Measurements from ENCODE around the gene RAB27B. TPM values are rescaled to one million over a fixed set of nuclear protein-coding genes. Genes with fewer than 3 reads are reported as not detected.

Gene RAB27B
- total RNA-seq, 2 experiments from 2014 or later: 0.22 to 0.31 TPM

GRCh38 chr18:54905629-54906028, 77.4 kb downstream of the RAB27B start:
- H3K9me3 Mint-ChIP-seq: no peaks in the 10 kb centered on the region
- no peaks in the 10 kb centered on the region for H3K4me1 Mint-ChIP-seq (ENCODE audit: low read depth)
- H3K4me3 Mint-ChIP-seq: no peak overlapping the region
- no peaks in the 10 kb centered on the region for H3K36me3 Mint-ChIP-seq
- H3K27me3 Mint-ChIP-seq: peaks cover 3% of the 10 kb centered on the region
- ChIA-PET POLR2A (no interaction called here), CTCF (no interaction called here)
- no peak overlapping the region for H3K27ac Mint-ChIP-seq
- intact Hi-C loops (cut with micrococcal nuclease): no loop called here
- DNase-seq: no peak

DNA sequence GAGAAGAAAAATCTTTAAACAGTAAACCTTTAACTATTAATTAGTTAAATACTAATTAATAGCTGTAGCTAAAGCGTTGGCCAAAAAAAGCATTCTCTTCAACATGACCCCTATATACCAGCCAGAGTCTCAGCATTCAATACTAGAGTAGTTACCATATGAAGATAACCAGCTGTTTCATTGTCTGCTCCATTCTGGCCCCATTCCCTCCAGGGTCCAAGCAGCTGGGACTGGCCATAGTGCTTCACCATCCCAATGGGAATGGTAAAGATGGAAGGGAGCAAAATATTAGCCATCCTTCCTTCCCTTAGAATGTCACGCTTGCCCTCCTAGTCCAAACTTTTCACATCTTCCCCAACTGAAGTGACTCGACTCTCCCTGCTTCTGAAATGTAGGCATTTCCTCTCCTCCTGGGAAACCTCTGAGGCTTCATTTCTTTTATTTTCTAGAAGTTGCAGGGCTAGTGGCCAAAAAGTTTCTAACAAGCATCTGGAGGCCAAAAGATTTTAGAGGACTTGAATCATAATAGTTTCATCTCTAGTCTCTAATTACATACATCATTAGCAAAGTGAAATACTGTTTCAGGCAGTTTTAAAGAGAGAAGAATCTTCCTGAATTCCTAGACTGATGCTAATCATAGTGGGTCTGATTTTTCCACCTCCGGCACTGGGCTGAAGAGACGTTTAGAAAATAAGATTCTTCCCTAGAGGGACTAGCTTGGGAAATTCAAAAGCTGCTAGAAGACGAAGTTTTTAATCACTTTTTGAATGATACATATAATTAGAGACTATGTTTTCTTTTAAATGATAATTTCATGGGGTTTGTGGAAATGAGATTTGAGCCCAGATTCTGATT, 78.3 kb downstream of the RAB27B start:
- POLR2A ChIA-PET: no interaction called here
- no peaks in the 10 kb centered on the region for H3K9me3 Mint-ChIP-seq
- DNase-seq: no peak
- H3K4me1 Mint-ChIP-seq (ENCODE audit: low read depth): no peaks in the 10 kb centered on the region
- CTCF ChIA-PET: no interaction called here
- intact Hi-C loops (cut with micrococcal nuclease): no loop called here
- peaks cover 3% of the 10 kb centered on the region for H3K27me3 Mint-ChIP-seq
- no peak overlapping the region for H3K27ac Mint-ChIP-seq
- no peaks in the 10 kb centered on the region for H3K36me3 Mint-ChIP-seq
- no peak overlapping the region for H3K4me3 Mint-ChIP-seq

DNA sequence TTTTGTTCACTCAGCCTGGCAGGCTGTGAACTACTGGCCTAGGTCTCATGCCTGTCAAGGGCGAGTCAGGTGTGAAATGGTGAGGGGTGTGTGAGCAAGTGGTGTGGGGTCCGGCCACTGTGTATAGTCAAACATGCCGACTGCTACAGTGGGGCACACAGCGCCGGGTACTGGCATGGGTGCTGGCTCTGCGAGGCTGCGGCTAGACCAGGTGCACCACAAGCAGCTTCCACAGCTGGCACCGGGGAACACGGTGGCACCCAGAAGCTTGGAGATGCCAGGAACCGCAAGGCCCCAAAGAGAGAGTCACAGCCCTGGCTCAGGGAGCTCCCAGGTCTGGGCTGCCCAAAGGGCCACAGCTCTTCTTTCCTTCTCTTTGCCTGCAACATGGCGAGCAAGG, 81.3 kb downstream of the RAB27B start:
- no peaks in the 10 kb centered on the region for H3K4me1 Mint-ChIP-seq (ENCODE audit: low read depth)
- CTCF ChIA-PET: interaction anchor here (1.8 kb wide), 1 partner anchor 42 kb away, joined by 4 read pairs; no protein-coding TSS in a partner anchor
- peaks cover 2% of the 10 kb centered on the region for H3K27me3 Mint-ChIP-seq
- DNase-seq: no peak
- POLR2A ChIA-PET: no interaction called here
- H3K27ac Mint-ChIP-seq: no peak overlapping the region
- no peak overlapping the region for H3K4me3 Mint-ChIP-seq
- no peaks in the 10 kb centered on the region for H3K36me3 Mint-ChIP-seq
- no peaks in the 10 kb centered on the region for H3K9me3 Mint-ChIP-seq
- intact Hi-C loops (cut with micrococcal nuclease): no loop called here

GRCh38 chr18:54910161-54910919, 82.1 kb downstream of the RAB27B start:
- no peak overlapping the region for H3K4me3 Mint-ChIP-seq
- POLR2A ChIA-PET: no interaction called here

DNA sequence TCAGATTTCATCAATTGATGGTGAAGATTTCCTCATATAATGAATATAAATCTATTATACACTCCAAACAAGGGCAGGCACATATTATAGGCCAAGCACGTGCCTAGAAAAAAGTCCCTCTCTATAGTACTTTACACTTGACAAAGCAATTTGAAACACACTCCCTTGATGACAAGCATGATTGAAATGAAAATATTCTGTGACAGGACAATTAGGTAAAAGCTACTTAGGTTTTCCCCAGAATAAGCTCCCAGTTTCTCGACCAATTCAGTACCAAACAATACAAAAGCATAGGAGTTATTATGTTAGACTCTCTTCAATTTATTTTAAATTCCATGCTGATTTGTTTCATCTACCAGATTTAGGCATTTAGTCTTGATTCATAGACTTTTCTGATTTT, 83.3 kb downstream of the RAB27B start:
- H3K9me3 Mint-ChIP-seq: no peaks in the 10 kb centered on the region
- no peaks in the 10 kb centered on the region for H3K27me3 Mint-ChIP-seq
- no peak overlapping the region for H3K27ac Mint-ChIP-seq
- no peak overlapping the region for H3K4me3 Mint-ChIP-seq
- intact Hi-C loops (cut with micrococcal nuclease): no loop called here
- H3K36me3 Mint-ChIP-seq: no peaks in the 10 kb centered on the region
- ChIA-PET POLR2A (no interaction called here), CTCF (interaction anchor here (1.8 kb wide), 1 partner anchor 40 kb away, joined by 4 read pairs; no protein-coding TSS in a partner anchor)
- no peaks in the 10 kb centered on the region for H3K4me1 Mint-ChIP-seq (ENCODE audit: low read depth)
- DNase-seq: no peak

More at GRCh38 chr18:54910161-54910919, 82.1 kb downstream of the RAB27B start:
- no peaks in the 10 kb centered on the region for H3K4me1 Mint-ChIP-seq (ENCODE audit: low read depth)
- CTCF ChIA-PET: interaction anchor here (1.8 kb wide), 1 partner anchor 41 kb away, joined by 4 read pairs; no protein-coding TSS in a partner anchor
- H3K27ac Mint-ChIP-seq: no peak overlapping the region
- H3K27me3 Mint-ChIP-seq: peaks cover 2% of the 10 kb centered on the region
- H3K9me3 Mint-ChIP-seq: no peaks in the 10 kb centered on the region
- no peaks in the 10 kb centered on the region for H3K36me3 Mint-ChIP-seq
- DNase-seq: no peak
- intact Hi-C loops (cut with micrococcal nuclease): no loop called here

GRCh38 chr18:54914816-54915215, 86.5 kb downstream of the RAB27B start:
- no peak for DNase-seq
- intact Hi-C loops (cut with micrococcal nuclease): no loop called here
- Mint-ChIP-seq H3K9me3 (no peaks in the 10 kb centered on the region), H3K27me3 (no peaks in the 10 kb centered on the region), H3K27ac (no peak overlapping the region), H3K36me3 (no peaks in the 10 kb centered on the region), H3K4me1 (ENCODE audit: low read depth) (no peaks in the 10 kb centered on the region), H3K4me3 (no peak overlapping the region)
- ChIA-PET CTCF (no interaction called here), POLR2A (no interaction called here)

- Mint-ChIP-seq H3K27me3 (no peaks in the 10 kb centered on the region), H3K36me3 (no peaks in the 10 kb centered on the region), H3K4me1 (ENCODE audit: low read depth) (no peaks in the 10 kb centered on the region), H3K27ac (no peak overlapping the region), H3K9me3 (no peaks in the 10 kb centered on the region), H3K4me3 (no peak overlapping the region)
- no peak for DNase-seq
- CTCF ChIA-PET: interaction anchor here (0.7 kb wide), 1 partner anchor 8 kb away, joined by 3 read pairs; no protein-coding TSS in a partner anchor
- POLR2A ChIA-PET: no interaction called here
- intact Hi-C loops (cut with micrococcal nuclease): no loop called here
These were observed 88.2 kb downstream of the RAB27B start for GRCh38 chr18:54916507-54916906.

- CTCF ChIA-PET: no interaction called here
- no peaks in the 10 kb centered on the region for H3K27me3 Mint-ChIP-seq
- no peaks in the 10 kb centered on the region for H3K36me3 Mint-ChIP-seq
- no peak overlapping the region for H3K4me3 Mint-ChIP-seq
- intact Hi-C loops (cut with micrococcal nuclease): no loop called here
- H3K9me3 Mint-ChIP-seq: no peaks in the 10 kb centered on the region
- no peaks in the 10 kb centered on the region for H3K4me1 Mint-ChIP-seq (ENCODE audit: low read depth)
- no peak for DNase-seq
- POLR2A ChIA-PET: no interaction called here
- H3K27ac Mint-ChIP-seq: no peak overlapping the region
These were observed 89.8 kb downstream of the RAB27B start for GRCh38 chr18:54918060-54918459.

DNA sequence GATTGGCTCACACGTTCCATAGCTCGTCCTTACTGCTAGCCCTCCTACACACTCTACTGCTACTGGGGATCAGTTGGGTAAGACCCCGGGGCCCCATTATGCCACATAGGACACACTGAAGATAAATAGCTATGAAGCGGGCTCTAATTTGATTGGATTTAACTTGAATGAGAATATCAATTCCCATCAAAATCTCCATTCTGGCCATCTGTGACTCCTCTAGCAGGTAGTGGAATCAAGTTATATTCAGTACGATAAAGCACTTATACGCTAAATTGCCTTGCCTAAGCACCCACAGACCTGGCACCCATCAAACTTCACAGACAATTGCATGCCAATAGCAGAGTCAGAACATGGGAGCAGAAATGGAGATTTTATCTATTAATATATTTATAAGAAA, 91.1 kb downstream of the RAB27B start:
- no peaks in the 10 kb centered on the region for H3K4me1 Mint-ChIP-seq (ENCODE audit: low read depth)
- no peak overlapping the region for H3K4me3 Mint-ChIP-seq
- no peaks in the 10 kb centered on the region for H3K27me3 Mint-ChIP-seq
- no peak for DNase-seq
- ChIA-PET POLR2A (no interaction called here), CTCF (interaction anchor here (1.0 kb wide), 1 partner anchor 64 kb away, joined by 3 read pairs; no protein-coding TSS in a partner anchor)
- no peaks in the 10 kb centered on the region for H3K36me3 Mint-ChIP-seq
- H3K27ac Mint-ChIP-seq: no peak overlapping the region
- H3K9me3 Mint-ChIP-seq: no peaks in the 10 kb centered on the region
- intact Hi-C loops (cut with micrococcal nuclease): no loop called here

GRCh38 chr18:54923339-54923956, 95.2 kb downstream of the RAB27B start:
- Mint-ChIP-seq H3K36me3 (no peaks in the 10 kb centered on the region), H3K9me3 (no peaks in the 10 kb centered on the region), H3K4me3 (no peak overlapping the region), H3K27me3 (no peaks in the 10 kb centered on the region), H3K27ac (no peak overlapping the region), H3K4me1 (ENCODE audit: low read depth) (no peaks in the 10 kb centered on the region)
- ChIA-PET CTCF (no interaction called here), POLR2A (interaction anchor here (0.7 kb wide), 1 partner anchor 16 kb away, joined by 3 read pairs; no protein-coding TSS in a partner anchor)
- intact Hi-C loops (cut with micrococcal nuclease): no loop called here
- no peak for DNase-seq

- no peaks in the 10 kb centered on the region for H3K9me3 Mint-ChIP-seq
These were observed 96.7 kb downstream of the RAB27B start for GRCh38 chr18:54924948-54925347.

GRCh38 chr18:54926593-54927325, 98.5 kb downstream of the RAB27B start:
- H3K27me3 Mint-ChIP-seq: no peaks in the 10 kb centered on the region
- H3K4me3 Mint-ChIP-seq: no peak overlapping the region
- ChIA-PET CTCF (interaction anchor here (0.7 kb wide), 1 partner anchor 118 kb away, joined by 3 read pairs; no protein-coding TSS in a partner anchor), POLR2A (no interaction called here)
- intact Hi-C loops (cut with micrococcal nuclease): no loop called here
- no peaks in the 10 kb centered on the region for H3K9me3 Mint-ChIP-seq
- no peaks in the 10 kb centered on the region for H3K36me3 Mint-ChIP-seq
- no peak overlapping the region for H3K27ac Mint-ChIP-seq
- H3K4me1 Mint-ChIP-seq (ENCODE audit: low read depth): no peaks in the 10 kb centered on the region
- no peak for DNase-seq

More at GRCh38 chr18:54924948-54925347, 96.7 kb downstream of the RAB27B start:
- intact Hi-C loops (cut with micrococcal nuclease): no loop called here
- no peak for DNase-seq
- Mint-ChIP-seq H3K4me3 (no peak overlapping the region), H3K27ac (no peak overlapping the region), H3K4me1 (ENCODE audit: low read depth) (no peaks in the 10 kb centered on the region), H3K27me3 (no peaks in the 10 kb centered on the region), H3K36me3 (no peaks in the 10 kb centered on the region)
- ChIA-PET POLR2A (no interaction called here), CTCF (no interaction called here)

All from activated CD4-positive, alpha-beta memory T cell treated with anti-CD3 and anti-CD28 coated beads for 36 hours (primary cell).